Heart left ventricle (tissue), 16 donors: ENCODE data around the gene NAPEPLD. TPM values are rescaled to one million over a fixed set of nuclear protein-coding genes. Genes with fewer than 3 reads are reported as not detected.

ENCODE experiments used
- ATAC-seq, 4 donors: fragments of 200-7000 bp; cut with Tn5 transposase; one replicate each; pipeline ENCODE4 v1.9.1; 2020 to 2022; ENCODE audit warnings: moderate library complexity in 4 of 4, mild to moderate bottlenecking in 3 of 4, moderate number of reproducible peaks in 1 of 4
- DNase-seq, 5 donors: peaks; one replicate each; pipeline ENCODE4 v3.0.0-alpha.2; 2020
- H3K27ac ChIP-seq, 12 donors: fragments of 200-600 bp; sonication (generic) in 4 of 12; one replicate each; pipeline versions ENCODE4 v1.5.0 to v1.8.0; 2016 to 2022; ENCODE audit warnings: mild to moderate bottlenecking in 2 of 12
- H3K27me3 ChIP-seq, 9 donors: fragments of 200-600 bp; sonication (generic) in 2 of 9; one replicate each; pipeline versions ENCODE4 v1.5.1 to v1.8.0; 2016 to 2022; ENCODE audit warnings: mild to moderate bottlenecking in 3 of 9
- H3K36me3 ChIP-seq, 9 donors: fragments of 200-600 bp; sonication (generic) in 2 of 9; one replicate each; pipeline versions ENCODE4 v1.5.0 to v1.8.0; 2018 to 2022; ENCODE audit warnings: mild to moderate bottlenecking in 2 of 9
- H3K4me1 ChIP-seq, 12 donors: fragments of 200-600 bp; sonication (generic) in 4 of 12; one replicate each; pipeline versions ENCODE4 v1.5.0 to v1.8.0; 2016 to 2022; ENCODE audit warnings: mild to moderate bottlenecking in 3 of 12
- H3K4me3 ChIP-seq, 12 donors: fragments of 200-600 bp; sonication (generic) in 4 of 12; one replicate each; pipeline versions ENCODE4 v1.5.0 to v1.8.0; 2017 to 2022; ENCODE audit warnings: mild to moderate bottlenecking in 9 of 12, moderate library complexity in 4 of 12
- H3K9me3 ChIP-seq, 12 donors: fragments of 200-600 bp; sonication (generic) in 4 of 12; one replicate each; pipeline versions ENCODE4 v1.5.0 to v1.8.0; 2016 to 2022; ENCODE audit warnings: mild to moderate bottlenecking in 1 of 12
- CTCF ChIP-seq, 12 donors: fragments of 200-600 bp; sonication (generic) in 4 of 12; IDR thresholded peaks; one replicate each; pipeline versions ENCODE4 v1.5.0 to v1.8.0; 2018 to 2022; ENCODE audit warnings: antibody characterized with exemption in 12 of 12, mild to moderate bottlenecking in 5 of 12
- POLR2A ChIP-seq, 2 donors: fragments of 450-650 bp; IDR thresholded peaks; one replicate each; pipeline ENCODE4 v1.6.1; 2017; ENCODE audit warnings: antibody characterized with exemption in 2 of 2, mild to moderate bottlenecking in 2 of 2, moderate library complexity in 2 of 2
- WGBS, 4 donors: extraction: QIAGEN DNeasy Blood & Tissue Kit in 2 of 4; methylation state at CpG; one replicate each; pipeline versions ENCODE4 v1.1.5 to v1.1.7; 2013 to 2018; 5-methylcytosine and 5-hydroxymethylcytosine counted together
- intact Hi-C, 10 donors: fragments of 100-400 bp; cut with DNase I; formaldehyde crosslinking; loops; one replicate each; pipeline versions ENCODE4 v1.11.1 to v1.14.2; 2022
- polyA plus RNA-seq, 2 donors: library from polyadenylated mRNA; stranded (reverse); fragments of 200-250 nt; gene quantifications; one replicate each; pipeline ENCODE4 v1.2.3, GENCODE V29; 2013
- total RNA-seq, 9 donors: library from RNA; depleted of rRNA in 2 of 9; stranded (reverse); fragments of >200 nt in 2 of 9; fragmentation: NEBNext Ultra II Directional in 3 of 9; extraction: Animal tissue kit (Norgen Biotek cat#: 25700) in 3 of 9; gene quantifications; one replicate each; pipeline versions ENCODE4 v1.1.0 to v1.2.4, GENCODE V29; 2016 to 2023
- donor health status: ischemic (EF 13 %, LVEDD 7.1; RV severe dilation, severe dysfunction).
- donor health status: healthy with polysubstance abuse.
- donor health status: DM: no; HTN: yes; CAD: no.
- donor health status: DM: no; HTN: no; CAD: no.
- donor health status: ischemic (EF 25% LVEDD 6.9; RV normal size, moderate dysfunction).
- donor health status: ischemic (EF 25% LVEDD 5.7; RV mildly dilated, moderate dysfunction).
- donor health status: healthy.
- donor health status: DM: yes; HTN: yes; CAD: no.
- donor health status: ischemic (EF 35%, LVEDD 5.7; RV mildly dilated, moderate dysfunction).
- donor health status: nonischemic (EF 11% LVEDD 7.7; RV severe dilation, severe dysfunction).
- donor health status: DM: yes; HTN: yes; CAD: no.
- donor health status: PGD.
- donor health status: ischemic (EF 29% LVEDD 5.4; RV normal size, mild dysfunction).
- donor health status: nonischemic (EF 23%, LVEDD 6.1; RV moderate dilation, normal function).

The NAPEPLD gene
- total and polyA plus RNA-seq, 11 donors: 3.3 to 12.8 (median 7.8) TPM

DNA sequence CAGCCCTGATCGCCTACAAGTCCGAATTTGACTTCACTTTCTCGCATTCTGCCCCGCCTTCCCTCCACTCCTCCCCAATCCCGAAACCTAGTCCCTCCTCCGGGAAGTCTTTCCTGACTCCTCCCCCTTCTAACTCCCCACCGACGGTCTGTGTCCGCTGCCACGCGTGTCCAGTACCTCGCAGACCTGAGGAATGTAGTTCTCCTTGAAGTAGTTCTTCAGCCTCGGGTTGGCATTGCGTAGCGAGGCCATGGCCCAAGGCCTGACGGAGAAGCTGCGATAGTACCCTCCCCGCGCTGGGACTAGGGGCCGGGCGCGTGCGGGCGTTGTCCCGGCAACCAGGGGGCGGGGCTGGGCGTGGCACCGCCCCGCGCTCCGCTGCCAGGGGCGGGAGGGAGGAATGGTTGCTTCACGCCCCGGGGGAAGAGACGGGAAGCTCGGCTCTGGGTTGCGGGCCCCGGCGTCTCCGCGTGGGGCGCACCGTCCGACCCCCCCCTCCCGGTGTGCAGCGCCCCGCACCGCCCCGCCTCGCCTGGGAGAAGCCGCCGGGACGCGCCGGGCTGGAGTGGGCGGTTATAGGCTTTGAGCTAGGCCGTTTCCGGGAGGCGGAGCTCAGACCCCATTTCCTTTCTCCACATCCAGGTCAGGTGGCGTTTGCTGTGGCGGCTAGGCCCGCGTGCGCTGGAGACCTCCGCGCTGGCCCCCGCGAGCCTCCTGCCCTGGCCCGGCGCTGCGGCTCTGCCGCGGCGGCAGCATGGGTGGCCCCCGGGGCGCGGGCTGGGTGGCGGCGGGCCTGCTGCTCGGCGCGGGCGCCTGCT, 74.2 kb downstream of the NAPEPLD start, which contains the start of the genes ARMC10 and FBXL13:
ARMC10 (plus strand) TSS at position 622 of the 818 bp plus-strand sequence; CDS start at position 755, 133 bp downstream.
FBXL13 (minus strand) TSS at position 278 of the 818 bp plus-strand sequence.
- ATAC-seq (peak; percentile 87 to 98 (median 97)), DNase-seq (peak; percentile 90 to 92 (median 92))
- TF ChIP-seq CTCF (IDR thresholded peaks at IDR 0.05): peak in 9 of 12 donors; percentile 18 to 53 (median 28)
- TF ChIP-seq POLR2A (IDR thresholded peaks at IDR 0.05): peak in 1 of 2 donors; percentile 64
- Histone ChIP-seq H3K4me1 (peaks cover 0 to 30% (median 16%) of the 10 kb centered on the region in 12 donors), H3K9me3 (no peaks in the 10 kb centered on the region), H3K27me3 (no peaks in the 10 kb centered on the region), H3K27ac (peak within 1 kb of the TSS; percentile 86 to 96 (median 93)), H3K4me3 (peak within 1 kb of the TSS; percentile 53 to 99 (median 86)), H3K36me3 (no peaks in the 10 kb centered on the region)
- WGBS, 4 donors: 0 to 3% (median 0%) methylated on average over 20 to 83 of the region's 83 CpGs
- intact Hi-C loops: loop anchor here in 5 of 10 donors (2.0 to 10.0 kb wide), 5 partner anchors 70 to 330 kb away; partner anchors contain the start of genes NAPEPLD (in 3 of the 5) and FAM185A (in 2 of the 5)

DNA sequence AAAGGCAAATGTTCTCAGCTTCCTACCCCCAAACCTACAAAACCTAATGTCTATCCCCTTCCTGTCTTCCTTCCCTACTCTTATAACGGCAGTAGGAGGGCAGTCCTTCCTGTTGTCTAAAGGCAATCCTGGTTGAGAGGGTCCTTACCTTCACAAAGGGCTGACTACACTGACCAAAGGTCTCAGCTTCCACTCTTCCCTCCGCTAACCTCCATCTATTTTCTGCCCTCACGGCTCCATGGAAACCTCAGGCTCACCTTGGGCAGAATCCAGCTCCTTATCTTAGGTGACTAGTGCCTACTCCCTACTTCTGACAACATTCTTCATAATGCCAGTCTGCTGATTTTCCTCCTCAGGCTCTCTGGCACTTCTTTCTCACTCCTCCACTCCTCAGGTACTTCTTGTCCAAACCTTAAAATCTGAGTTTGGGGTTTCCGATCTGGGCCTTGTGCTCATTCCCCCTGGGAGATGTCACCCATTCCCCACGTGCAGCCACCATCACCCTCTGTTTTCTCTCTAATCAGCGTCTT, 74.8 kb downstream of the NAPEPLD start:
- Histone ChIP-seq H3K36me3 (no peaks in the 10 kb centered on the region), H3K9me3 (no peaks in the 10 kb centered on the region), H3K4me3 (peak overlapping the region; percentile 53 to 99 (median 86)), H3K27me3 (no peaks in the 10 kb centered on the region), H3K27ac (peak overlapping the region in 11 of 12 donors; percentile 36 to 96 (median 93)), H3K4me1 (peaks cover 0 to 30% (median 16%) of the 10 kb centered on the region in 12 donors)
- no peak for DNase-seq
- WGBS, 4 donors: 10 to 14% (median 13%) methylated on average over 6 of the region's 6 CpGs
- intact Hi-C loops: loop anchor here in 4 of 10 donors (2.0 to 10.0 kb wide), 4 partner anchors 71 to 329 kb away; partner anchors contain the start of genes FAM185A (in 2 of the 4) and NAPEPLD (in 2 of the 4)
- ATAC-seq: no peak
- no peak for TF ChIP-seq POLR2A (IDR thresholded peaks at IDR 0.05)
- TF ChIP-seq CTCF (IDR thresholded peaks at IDR 0.05): no peak

- WGBS, 4 donors: 72 to 81% (median 79%) methylated on average over 2 of the region's 2 CpGs
- H3K9me3 ChIP-seq: no peaks in the 10 kb centered on the region
- TF ChIP-seq POLR2A (IDR thresholded peaks at IDR 0.05) (no peak), CTCF (IDR thresholded peaks at IDR 0.05) (no peak)
- DNase-seq (no peak), ATAC-seq (no peak)
- no peaks in the 10 kb centered on the region for H3K27me3 ChIP-seq
- H3K36me3 ChIP-seq: no peaks in the 10 kb centered on the region
- H3K4me1 ChIP-seq: peaks cover 0 to 14% (median 9%) of the 10 kb centered on the region in 12 donors
- no peak overlapping the region for H3K4me3 ChIP-seq
- H3K27ac ChIP-seq: no peak overlapping the region
- intact Hi-C loops: loop anchor here in 3 of 10 donors (5.0 to 10.0 kb wide), 3 partner anchors 74 to 326 kb away; partner anchors contain the start of genes FAM185A (in 2 of the 3) and NAPEPLD (in 1 of the 3)
These were observed 77.9 kb downstream of the NAPEPLD start for GRCh38 chr7:103071000-103071399.
